PC-9 (cell line): ENCODE measurements around the gene MTRF1. TPM values are rescaled to one million over a fixed set of nuclear protein-coding genes. Genes with fewer than 3 reads are reported as not detected.

Source experiments
- BruUV-seq: library from RNA; stranded (reverse); fragments of 400-500 nt; replicated peaks from 2 replicates; lab custom pipeline; 2021; lab: Mats Ljungman, UMichigan
- CTCF ChIA-PET: fragments of 300-600 bp; sonication (Branson Sonifier 250); formaldehyde crosslinking; loops from one replicate; lab custom pipeline; 2022; ENCODE audit warnings: antibody characterized with exemption; lab: Charles Lee
- POLR2A ChIA-PET: fragments of 300-600 bp; sonication (Branson Sonifier 250); formaldehyde crosslinking; loops from one replicate; lab custom pipeline; 2022; ENCODE audit warnings: antibody characterized with exemption; ENCODE audit not compliant: unreplicated experiment; lab: Charles Lee
- DNase-seq, 2 experiments: peaks; one replicate each; pipeline versions ENCODE4 v3.0.0 to v3.0.0-alpha.2; 2015 to 2022; ENCODE audit warnings: mixed read lengths in 1 of 2
- H2AFZ ChIP-seq: fragments of 200-600 bp; sonication (generic); 2 replicates; pipeline ENCODE4 v1.8.1; 2017; ENCODE audit warnings: antibody characterized with exemption
- H3F3A ChIP-seq: fragments of 200-600 bp; sonication (generic); 2 replicates; pipeline ENCODE4 v1.8.1; 2017; ENCODE audit warnings: antibody characterized with exemption, mild to moderate bottlenecking, low read depth; ENCODE audit not compliant: insufficient read depth
- H3K27ac ChIP-seq: fragments of 200-600 bp; sonication (generic); 2 replicates; pipeline ENCODE4 v1.6.1; 2016; ENCODE audit warnings: mixed run types
- H3K27me3 ChIP-seq: fragments of 200-600 bp; sonication (generic); 2 replicates; pipeline ENCODE4 v1.6.1; 2016; ENCODE audit warnings: low read depth, mixed run types; ENCODE audit not compliant: insufficient read depth
- H3K36me3 ChIP-seq: fragments of 200-600 bp; sonication (generic); 2 replicates; pipeline ENCODE4 v1.6.1; 2016; ENCODE audit warnings: low read depth, mixed run types
- H3K4me1 ChIP-seq: fragments of 200-600 bp; sonication (generic); replicated peaks from 2 replicates; pipeline ENCODE4 v1.6.1; 2016; ENCODE audit warnings: mixed run types; ENCODE audit not compliant: insufficient read depth
- H3K4me2 ChIP-seq: fragments of 200-600 bp; sonication (generic); 2 replicates; pipeline ENCODE4 v1.6.1; 2017; ENCODE audit warnings: mixed run types
- H3K4me3 ChIP-seq: fragments of 200-600 bp; sonication (generic); 2 replicates; pipeline ENCODE4 v1.6.1; 2016; ENCODE audit warnings: mixed run types
- H3K79me2 ChIP-seq: fragments of 200-600 bp; sonication (generic); 2 replicates; pipeline ENCODE4 v1.6.1; 2017; ENCODE audit warnings: low read depth, mixed run types
- H3K9me2 ChIP-seq: fragments of 200-600 bp; sonication (generic); 2 replicates; pipeline ENCODE4 v1.8.1; 2017; ENCODE audit warnings: mild to moderate bottlenecking; ENCODE audit not compliant: insufficient read depth
- H3K9me3 ChIP-seq: fragments of 200-600 bp; sonication (generic); 2 replicates; pipeline ENCODE4 v1.8.1; 2016; ENCODE audit warnings: low read depth; ENCODE audit not compliant: insufficient read depth
- H4K20me1 ChIP-seq: fragments of 200-600 bp; sonication (generic); 2 replicates; pipeline ENCODE4 v1.8.1; 2017; ENCODE audit not compliant: insufficient read depth
- EZH2 ChIP-seq: fragments of 200-600 bp; sonication (generic); IDR thresholded peaks from 2 replicates; pipeline ENCODE4 v1.8.0; 2017; ENCODE audit warnings: antibody characterized with exemption, low read depth
- intact Hi-C: fragments of 100-400 bp; cut with micrococcal nuclease; formaldehyde crosslinking; loops from one replicate; pipeline ENCODE4 v1.10.0; 2022; ENCODE audit not compliant: unreplicated experiment
- total RNA-seq: library from RNA; stranded (reverse); gene quantifications from 2 replicates; pipeline ENCODE4 v1.2.3, GENCODE V29; 2021
- TF ChIP-seq, protein P1 (sequence below): fragments of 200-600 bp; sonication (generic); conservative IDR thresholded peaks from 2 replicates; pipeline ENCODE4 v1.6.1; 2017; ENCODE audit warnings: mixed run types, antibody characterized with exemption, mild to moderate bottlenecking, moderate library complexity

Gene MTRF1
- total RNA-seq, 1 experiment from 2014 or later = 15.8 TPM

DNA sequence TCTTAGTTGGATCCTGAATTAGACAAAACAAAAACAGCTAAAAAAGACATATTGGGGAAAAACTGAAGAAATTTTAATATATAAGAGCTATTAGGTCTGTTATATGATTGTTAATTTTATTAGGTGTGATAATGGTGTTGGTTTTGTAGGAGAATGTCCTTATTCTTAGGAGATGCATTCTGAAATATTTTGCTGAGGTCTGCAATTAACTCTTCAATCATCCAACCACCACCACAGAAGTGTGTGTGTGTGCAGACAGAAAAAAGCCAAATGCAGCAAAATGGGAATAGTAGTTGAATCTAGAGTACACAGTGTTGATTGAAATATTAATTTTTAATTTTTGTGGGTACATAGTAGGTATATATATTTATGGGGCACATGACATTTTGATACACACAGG is 56.9 kb downstream of the MTRF1 start:
- DNase-seq = no peak

DNA sequence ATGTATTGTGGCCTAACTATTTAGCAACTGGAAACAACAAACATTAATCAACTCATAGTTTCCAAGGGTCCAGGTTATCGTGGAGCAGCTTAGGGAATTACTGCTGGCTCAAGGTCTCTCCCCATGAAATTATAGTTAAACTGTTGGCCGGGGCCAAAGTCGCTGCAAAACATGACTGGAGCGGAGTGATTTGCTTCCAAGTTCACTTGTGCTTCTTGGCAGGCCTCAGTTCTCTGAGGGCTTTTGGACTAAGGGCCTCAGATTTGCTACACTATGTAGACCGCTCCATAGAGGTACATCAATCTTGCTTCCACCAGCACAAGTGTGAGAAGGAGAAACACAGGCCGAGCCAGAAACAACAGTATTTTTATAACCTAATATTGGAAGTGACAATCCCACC is 59.6 kb downstream of the MTRF1 start:
- H3K36me3 ChIP-seq = no peaks in the 10 kb centered on the region
- TF ChIP-seq, protein P1, sequence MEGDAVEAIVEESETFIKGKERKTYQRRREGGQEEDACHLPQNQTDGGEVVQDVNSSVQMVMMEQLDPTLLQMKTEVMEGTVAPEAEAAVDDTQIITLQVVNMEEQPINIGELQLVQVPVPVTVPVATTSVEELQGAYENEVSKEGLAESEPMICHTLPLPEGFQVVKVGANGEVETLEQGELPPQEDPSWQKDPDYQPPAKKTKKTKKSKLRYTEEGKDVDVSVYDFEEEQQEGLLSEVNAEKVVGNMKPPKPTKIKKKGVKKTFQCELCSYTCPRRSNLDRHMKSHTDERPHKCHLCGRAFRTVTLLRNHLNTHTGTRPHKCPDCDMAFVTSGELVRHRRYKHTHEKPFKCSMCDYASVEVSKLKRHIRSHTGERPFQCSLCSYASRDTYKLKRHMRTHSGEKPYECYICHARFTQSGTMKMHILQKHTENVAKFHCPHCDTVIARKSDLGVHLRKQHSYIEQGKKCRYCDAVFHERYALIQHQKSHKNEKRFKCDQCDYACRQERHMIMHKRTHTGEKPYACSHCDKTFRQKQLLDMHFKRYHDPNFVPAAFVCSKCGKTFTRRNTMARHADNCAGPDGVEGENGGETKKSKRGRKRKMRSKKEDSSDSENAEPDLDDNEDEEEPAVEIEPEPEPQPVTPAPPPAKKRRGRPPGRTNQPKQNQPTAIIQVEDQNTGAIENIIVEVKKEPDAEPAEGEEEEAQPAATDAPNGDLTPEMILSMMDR = no peak
- TF ChIP-seq EZH2 = no peak
- no peak overlapping the region for H3K4me2 ChIP-seq
- H3K9me3 ChIP-seq = no peaks in the 10 kb centered on the region
- H3K9me2 ChIP-seq = no peaks in the 10 kb centered on the region
- intact Hi-C loops = no loop called here
- no peak overlapping the region for H3K27ac ChIP-seq
- H3F3A ChIP-seq = no peaks in the 10 kb centered on the region
- POLR2A ChIA-PET = no interaction called here
- H3K4me3 ChIP-seq = no peak overlapping the region
- H3K79me2 ChIP-seq = no peaks in the 10 kb centered on the region
- H3K4me1 ChIP-seq = no peaks in the 10 kb centered on the region
- CTCF ChIA-PET = no interaction called here
- H2AFZ ChIP-seq = no peak overlapping the region
- no TSS peak for BruUV-seq
- DNase-seq = no peak
- no peaks in the 10 kb centered on the region for H3K27me3 ChIP-seq
- no peaks in the 10 kb centered on the region for H4K20me1 ChIP-seq

More for the DNA sequence above, 56.9 kb downstream of the MTRF1 start:
- Histone ChIP-seq H3K27me3 (no peaks in the 10 kb centered on the region), H2AFZ (no peak overlapping the region), H3K36me3 (no peaks in the 10 kb centered on the region), H3K9me2 (no peaks in the 10 kb centered on the region), H3K9me3 (no peaks in the 10 kb centered on the region), H3K4me1 (no peaks in the 10 kb centered on the region), H3F3A (no peaks in the 10 kb centered on the region), H3K4me3 (no peak overlapping the region), H3K79me2 (no peaks in the 10 kb centered on the region), H3K4me2 (no peak overlapping the region), H4K20me1 (no peaks in the 10 kb centered on the region), H3K27ac (no peak overlapping the region)
- no TSS peak for BruUV-seq
- TF ChIP-seq, protein P1 = no peak
- TF ChIP-seq EZH2 = no peak
- ChIA-PET CTCF (interaction anchor here (0.7 kb wide), 1 partner anchor 15 kb away, joined by 3 read pairs; no protein-coding TSS in a partner anchor), POLR2A (interaction anchor here (0.6 kb wide), 1 partner anchor 1680 kb away, joined by 3 read pairs; no protein-coding TSS in a partner anchor)
- intact Hi-C loops = no loop called here

DNA sequence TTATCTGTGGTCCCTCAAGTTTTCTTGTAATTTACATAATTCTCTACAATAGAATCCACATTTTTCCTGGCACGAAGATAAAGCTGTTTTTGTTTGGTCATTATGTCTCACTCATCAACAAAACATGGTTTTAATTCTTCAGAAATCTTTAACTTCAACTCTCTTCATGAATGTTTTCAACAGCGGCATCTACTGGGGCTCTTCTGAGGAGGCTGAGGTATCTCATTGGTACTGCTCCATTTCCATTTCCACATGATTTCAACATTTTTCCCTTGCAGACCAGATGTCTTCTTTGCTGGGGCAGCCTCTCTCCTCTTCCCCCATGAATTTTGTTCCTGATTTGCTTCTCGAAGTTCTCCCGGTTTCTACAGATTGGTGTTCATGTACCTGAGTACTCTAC is 63.2 kb downstream of the MTRF1 start:
- H3K27me3 ChIP-seq = no peaks in the 10 kb centered on the region
- no peaks in the 10 kb centered on the region for H3K9me2 ChIP-seq
- H3K9me3 ChIP-seq = no peaks in the 10 kb centered on the region
- H3K27ac ChIP-seq = no peak overlapping the region
- BruUV-seq = no TSS peak
- no peak overlapping the region for H3K4me3 ChIP-seq
- no peak for DNase-seq
- no peak overlapping the region for H2AFZ ChIP-seq
- no peak overlapping the region for H3K4me2 ChIP-seq
- no peaks in the 10 kb centered on the region for H3K79me2 ChIP-seq
- TF ChIP-seq, protein P1 = no peak
- no peak for TF ChIP-seq EZH2
- no peaks in the 10 kb centered on the region for H3K36me3 ChIP-seq
- ChIA-PET CTCF (no interaction called here), POLR2A (no interaction called here)
- intact Hi-C loops = no loop called here
- H3K4me1 ChIP-seq = no peaks in the 10 kb centered on the region
- H3F3A ChIP-seq = no peaks in the 10 kb centered on the region
- H4K20me1 ChIP-seq = no peaks in the 10 kb centered on the region
